Kidney (tissue), 14 donors: Measurements from ENCODE around the gene RELCH. TPM values are rescaled to one million over a fixed set of nuclear protein-coding genes. Genes with fewer than 3 reads are reported as not detected.

Source experiments
- DNase-seq, 5 donors: peaks; one replicate each; pipeline ENCODE4 v3.0.0-alpha.2; 2013 to 2020
- FAIRE-seq: peaks from 2 replicates; lab custom pipeline; 2012; peaks lifted over from hg19 to GRCh38; lab: Jason Lieb, UNC
- H3K27ac ChIP-seq, 2 donors: one replicate each; pipeline ENCODE4 v1.7.0; 2013; ENCODE audit warnings: low read depth in 2 of 2, low read length in 2 of 2, inconsistent platforms in 1 of 2
- H3K27me3 ChIP-seq: one replicate; pipeline ENCODE4 v1.7.1; 2013; ENCODE audit warnings: low read length, inconsistent platforms; ENCODE audit not compliant: control insufficient read depth, insufficient read depth
- H3K36me3 ChIP-seq, 3 donors: one replicate each; pipeline versions ENCODE4 v1.7.0 to v1.7.1; 2013; ENCODE audit warnings: low read length in 3 of 3, control low read depth in 1 of 3, inconsistent platforms in 1 of 3; ENCODE audit not compliant: insufficient read depth in 3 of 3, control insufficient read depth in 2 of 3
- H3K4me1 ChIP-seq, 3 donors: one replicate each; pipeline versions ENCODE4 v1.7.0 to v1.7.1; 2013; ENCODE audit warnings: low read length in 3 of 3, inconsistent platforms in 1 of 3, low read depth in 1 of 3; ENCODE audit not compliant: control insufficient read depth in 2 of 3, insufficient read depth in 2 of 3
- H3K4me3 ChIP-seq, 3 donors: one replicate each; pipeline versions ENCODE4 v1.7.0 to v1.8.1; 2013; ENCODE audit warnings: low read length in 3 of 3, control low read depth in 1 of 3, inconsistent platforms in 1 of 3
- H3K9ac ChIP-seq, 3 donors: one replicate each; pipeline versions ENCODE4 v1.7.0 to v1.7.1; 2013; ENCODE audit warnings: low read length in 3 of 3, control low read depth in 1 of 3, inconsistent platforms in 1 of 3
- H3K9me3 ChIP-seq, 3 donors: one replicate each; pipeline versions ENCODE4 v1.7.0 to v1.7.1; 2013; ENCODE audit warnings: low read length in 3 of 3, control low read depth in 1 of 3, inconsistent platforms in 1 of 3; ENCODE audit not compliant: control insufficient read depth in 2 of 3, insufficient read depth in 1 of 3
- CTCF ChIP-seq: IDR thresholded peaks from 3 replicates; pipeline ENCODE4 v1.5.1; 2012; ENCODE audit warnings: mild to moderate bottlenecking, moderate library complexity, borderline replicate concordance; ENCODE audit not compliant: insufficient read depth; ENCODE audit errors: extremely low read depth
- intact Hi-C: fragments of 100-400 bp; cut with DNase I; formaldehyde crosslinking; loops from one replicate; pipeline ENCODE4 v1.11.1; 2022
- polyA plus RNA-seq: library from polyadenylated mRNA; stranded (reverse); fragments of 350-450 nt; fragmentation: Illumina TruSeq; extraction: RNeasy Lipid Tissue Mini Kit (QIAGEN cat#74804); gene quantifications from one replicate; pipeline ENCODE4 v1.2.3, GENCODE V29; 2014; ENCODE audit warnings: low read depth, low replicate concordance; ENCODE audit not compliant: insufficient read depth
- total RNA-seq: library from RNA; stranded (reverse); fragmentation: NEBNext Ultra II Directional; extraction: Animal tissue kit (Norgen Biotek cat#: 25700); gene quantifications from one replicate; pipeline ENCODE4 v1.2.1, GENCODE V29; 2021
- donor health status: control.
- donor health status: control.
- donor health status: control.
- donor health status: control.
- donor health status: control.
- donor health status: DM: yes; HTN: yes; CAD: no.
- donor health status: Normal renal cell carcinoma (clear cell type).

The RELCH gene
- total and polyA plus RNA-seq, 2 donors from 2014 or later = 9.0 to 39.0 TPM

GRCh38 chr18:62294073-62294472 lies 107.0 kb downstream of the RELCH start:
- intact Hi-C loops = no loop called here
- Histone ChIP-seq H3K9me3 (no peaks in the 10 kb centered on the region), H3K4me1 (no peaks in the 10 kb centered on the region), H3K4me3 (no peak overlapping the region), H3K27ac (no peak overlapping the region), H3K27me3 (no peaks in the 10 kb centered on the region), H3K9ac (no peak overlapping the region), H3K36me3 (peaks cover 4 to 9% (median 6%) of the 10 kb centered on the region in 3 donors)
- FAIRE-seq = no peak
- no peak for DNase-seq
- no peak for TF ChIP-seq CTCF

GRCh38 chr18:62300359-62300963 lies 113.4 kb downstream of the RELCH start:
- H3K27ac ChIP-seq = no peak overlapping the region
- H3K36me3 ChIP-seq = peaks cover 0 to 15% (median 12%) of the 10 kb centered on the region in 3 donors
- no peak for FAIRE-seq
- TF ChIP-seq CTCF = no peak
- intact Hi-C loops = no loop called here
- H3K27me3 ChIP-seq = no peaks in the 10 kb centered on the region
- DNase-seq = no peak
- H3K9me3 ChIP-seq = no peaks in the 10 kb centered on the region
- no peaks in the 10 kb centered on the region for H3K4me1 ChIP-seq
- no peak overlapping the region for H3K4me3 ChIP-seq
- H3K9ac ChIP-seq = no peak overlapping the region

- peaks cover 0 to 15% (median 12%) of the 10 kb centered on the region in 3 donors for H3K36me3 ChIP-seq
- no peak overlapping the region for H3K27ac ChIP-seq
- H3K9ac ChIP-seq = no peak overlapping the region
- FAIRE-seq = no peak
- H3K9me3 ChIP-seq = no peaks in the 10 kb centered on the region
- no peak overlapping the region for H3K4me3 ChIP-seq
- no peaks in the 10 kb centered on the region for H3K4me1 ChIP-seq
- no peak for TF ChIP-seq CTCF
- intact Hi-C loops = no loop called here
- no peaks in the 10 kb centered on the region for H3K27me3 ChIP-seq
- no peak for DNase-seq
Observed at GRCh38 chr18:62301322-62301721, 114.3 kb downstream of the RELCH start.

- Histone ChIP-seq H3K9me3 (no peaks in the 10 kb centered on the region), H3K27me3 (no peaks in the 10 kb centered on the region), H3K27ac (no peak overlapping the region), H3K9ac (no peak overlapping the region), H3K4me3 (no peak overlapping the region), H3K4me1 (no peaks in the 10 kb centered on the region), H3K36me3 (peaks cover 0 to 6% (median 0%) of the 10 kb centered on the region in 3 donors)
- FAIRE-seq (no peak), DNase-seq (no peak)
- intact Hi-C loops = no loop called here
- TF ChIP-seq CTCF = no peak
Observed at GRCh38 chr18:62312851-62313250, 125.8 kb downstream of the RELCH start.
